ENCODE measurements around the gene THSD7A.

GRCh38 chr7:11747715-11748485 lies 84.1 kb downstream of the THSD7A start:
- no peak for TF ChIP-seq CTCF (IDR thresholded peaks at IDR 0.05; ENCODE audit: insufficient read depth, low read depth, low read length)
- TF ChIP-seq EZH2 (IDR thresholded peaks at IDR 0.05; ENCODE audit: insufficient read depth, low read length): no peak
